HepG2 (cell line): Measurements from ENCODE around the gene TGFBI. TPM values are rescaled to one million over a fixed set of nuclear protein-coding genes. Genes with fewer than 3 reads are reported as not detected.

Source experiments
- FOSL2 ChIP-seq: sonication (generic); formaldehyde crosslinking; IDR thresholded peaks from 2 replicates; pipeline ENCODE4 v1.4.0; 2020; ENCODE audit warnings: missing genetic modification reagents
- NCOA2 ChIP-seq: sonication (generic); formaldehyde crosslinking; IDR thresholded peaks from 2 replicates; pipeline ENCODE4 v1.8.0; 2022; ENCODE audit warnings: inconsistent platforms
- SKI ChIP-seq: fragments of 450-650 bp; IDR thresholded peaks from one replicate; pipeline ENCODE4 v1.6.1; 2018; ENCODE audit warnings: mild to moderate bottlenecking; ENCODE audit not compliant: partially characterized antibody
- SSRP1 ChIP-seq: IDR thresholded peaks from 2 replicates; pipeline ENCODE4 v1.6.1; 2016; ENCODE audit warnings: control low read depth
- YEATS2 ChIP-seq: sonication (generic); formaldehyde crosslinking; IDR thresholded peaks from 2 replicates; pipeline ENCODE4 v1.4.0; 2020; ENCODE audit warnings: missing genetic modification reagents, borderline replicate concordance
- ZBTB38 ChIP-seq: sonication (generic); formaldehyde crosslinking; IDR thresholded peaks from 2 replicates; pipeline ENCODE4 v1.5.1; 2020; ENCODE audit warnings: mild to moderate bottlenecking, missing genetic modification reagents
- ZMYM2 ChIP-seq: sonication (generic); formaldehyde crosslinking; IDR thresholded peaks from 2 replicates; pipeline ENCODE4 v1.8.0; 2022; ENCODE audit warnings: mild to moderate bottlenecking, missing genetic modification reagents
- ZNF251 ChIP-seq: sonication (generic); formaldehyde crosslinking; IDR thresholded peaks from 2 replicates; pipeline ENCODE4 v1.9.0; 2021; ENCODE audit warnings: mild to moderate bottlenecking, missing genetic modification reagents
- ZNF331 ChIP-seq: sonication (generic); formaldehyde crosslinking; IDR thresholded peaks from 2 replicates; pipeline ENCODE4 v1.4.0; 2020; ENCODE audit warnings: missing genetic modification reagents
- ZNF44 ChIP-seq: sonication (generic); formaldehyde crosslinking; IDR thresholded peaks from 2 replicates; pipeline ENCODE4 v1.5.1; 2020; ENCODE audit warnings: mild to moderate bottlenecking, missing genetic modification reagents
- ZNF775 ChIP-seq: sonication (generic); formaldehyde crosslinking; IDR thresholded peaks from 2 replicates; pipeline ENCODE4 v1.4.0; 2020; ENCODE audit warnings: missing genetic modification reagents, mild to moderate bottlenecking, moderate library complexity, borderline replicate concordance
- polyA plus RNA-seq, 8 experiments: library from polyadenylated mRNA; depleted of rRNA in 3 of 8; stranded (reverse) in 7 of 8; unstranded in 1 of 8; fragments of >200 nt; fragmentation: Illumina TruSeq in 4 of 8; extraction: Trizol in 4 of 8; gene quantifications; 2 replicates each; pipeline versions ENCODE4 v1.2.1 to v1.2.3, GENCODE V29; 2011 to 2016; ENCODE audit warnings: low read depth in 4 of 8, missing spikeins in 1 of 8, mixed read lengths in 1 of 8; ENCODE audit not compliant: insufficient read depth in 1 of 8
- total RNA-seq, 5 experiments: library from RNA; depleted of rRNA; stranded (reverse); fragments of >200 nt; fragmentation: Illumina TruSeq; extraction: Trizol; gene quantifications; 2 replicates each; pipeline ENCODE4 v1.2.3, GENCODE V29; 2016; ENCODE audit warnings: low read depth in 1 of 5
- TF ChIP-seq, protein P1 (sequence below): sonication (generic); formaldehyde crosslinking; IDR thresholded peaks from 2 replicates; pipeline ENCODE4 v1.4.0; 2020; ENCODE audit warnings: mild to moderate bottlenecking, missing genetic modification reagents
- TF ChIP-seq, protein P2 (sequence below): sonication (generic); formaldehyde crosslinking; IDR thresholded peaks from 2 replicates; pipeline ENCODE4 v1.8.0; 2022; ENCODE audit warnings: low read depth, missing genetic modification reagents
- TF ChIP-seq, protein P3 (sequence below), 2 experiments: sonication (generic) in 1 of 2; formaldehyde crosslinking in 1 of 2; IDR thresholded peaks; 2 replicates each; pipeline versions ENCODE4 v1.4.0 to v1.6.1; 2018 to 2020; ENCODE audit warnings: missing genetic modification reagents in 2 of 2, borderline replicate concordance in 1 of 2, low read depth in 1 of 2, mild to moderate bottlenecking in 1 of 2, missing biosample characterization in 1 of 2
- TF ChIP-seq, protein P4 (sequence below): sonication (generic); formaldehyde crosslinking; IDR thresholded peaks from 2 replicates; pipeline ENCODE4 v1.4.0; 2020; ENCODE audit warnings: mild to moderate bottlenecking, missing genetic modification reagents

Gene TGFBI
- total and polyA plus RNA-seq, 2 of the 13 experiments (the other 11 are each of a cell fraction or from before 2014, with no cell fraction given) = 275 to 457 TPM

DNA sequence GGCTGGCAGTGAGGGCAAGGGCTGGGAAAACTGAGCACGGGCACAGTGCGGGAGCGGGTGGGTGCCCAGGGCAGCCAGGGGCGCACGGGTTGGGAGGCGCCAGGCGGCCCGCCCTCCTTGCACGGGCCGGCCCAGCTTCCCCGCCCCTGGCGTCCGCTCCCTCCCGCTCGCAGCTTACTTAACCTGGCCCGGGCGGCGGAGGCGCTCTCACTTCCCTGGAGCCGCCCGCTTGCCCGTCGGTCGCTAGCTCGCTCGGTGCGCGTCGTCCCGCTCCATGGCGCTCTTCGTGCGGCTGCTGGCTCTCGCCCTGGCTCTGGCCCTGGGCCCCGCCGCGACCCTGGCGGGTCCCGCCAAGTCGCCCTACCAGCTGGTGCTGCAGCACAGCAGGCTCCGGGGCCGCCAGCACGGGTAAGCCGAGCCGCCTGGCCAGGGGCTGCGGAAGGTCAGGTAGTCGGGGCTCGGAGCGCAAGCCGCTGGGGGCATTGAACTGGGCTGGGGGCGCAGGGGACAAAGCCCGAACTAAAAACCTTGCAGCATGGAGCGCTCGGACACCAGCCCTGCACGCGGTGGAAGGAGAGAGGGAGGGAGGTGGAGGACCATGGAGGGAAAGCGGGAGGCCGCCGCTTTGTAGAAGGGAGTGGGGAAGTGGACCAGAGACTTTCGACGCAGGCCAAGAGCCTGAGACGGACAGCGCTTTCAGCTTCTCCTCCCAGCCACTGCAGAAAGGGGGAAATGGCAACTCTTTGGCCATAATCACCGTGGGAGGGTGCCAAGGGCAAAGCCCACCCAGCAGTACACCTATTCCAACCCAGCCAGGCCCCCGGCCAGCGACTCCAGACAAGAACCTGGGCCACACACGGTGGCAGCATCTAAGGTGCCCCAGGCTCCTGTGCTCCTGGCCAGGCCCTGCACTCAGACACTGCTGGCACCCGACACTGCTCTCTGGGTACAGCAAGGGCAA, at the start of gene TGFBI (continued):
- TF ChIP-seq, protein P1, sequence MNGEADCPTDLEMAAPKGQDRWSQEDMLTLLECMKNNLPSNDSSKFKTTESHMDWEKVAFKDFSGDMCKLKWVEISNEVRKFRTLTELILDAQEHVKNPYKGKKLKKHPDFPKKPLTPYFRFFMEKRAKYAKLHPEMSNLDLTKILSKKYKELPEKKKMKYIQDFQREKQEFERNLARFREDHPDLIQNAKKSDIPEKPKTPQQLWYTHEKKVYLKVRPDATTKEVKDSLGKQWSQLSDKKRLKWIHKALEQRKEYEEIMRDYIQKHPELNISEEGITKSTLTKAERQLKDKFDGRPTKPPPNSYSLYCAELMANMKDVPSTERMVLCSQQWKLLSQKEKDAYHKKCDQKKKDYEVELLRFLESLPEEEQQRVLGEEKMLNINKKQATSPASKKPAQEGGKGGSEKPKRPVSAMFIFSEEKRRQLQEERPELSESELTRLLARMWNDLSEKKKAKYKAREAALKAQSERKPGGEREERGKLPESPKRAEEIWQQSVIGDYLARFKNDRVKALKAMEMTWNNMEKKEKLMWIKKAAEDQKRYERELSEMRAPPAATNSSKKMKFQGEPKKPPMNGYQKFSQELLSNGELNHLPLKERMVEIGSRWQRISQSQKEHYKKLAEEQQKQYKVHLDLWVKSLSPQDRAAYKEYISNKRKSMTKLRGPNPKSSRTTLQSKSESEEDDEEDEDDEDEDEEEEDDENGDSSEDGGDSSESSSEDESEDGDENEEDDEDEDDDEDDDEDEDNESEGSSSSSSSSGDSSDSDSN = peak; percentile 99
- TF ChIP-seq, protein P2, sequence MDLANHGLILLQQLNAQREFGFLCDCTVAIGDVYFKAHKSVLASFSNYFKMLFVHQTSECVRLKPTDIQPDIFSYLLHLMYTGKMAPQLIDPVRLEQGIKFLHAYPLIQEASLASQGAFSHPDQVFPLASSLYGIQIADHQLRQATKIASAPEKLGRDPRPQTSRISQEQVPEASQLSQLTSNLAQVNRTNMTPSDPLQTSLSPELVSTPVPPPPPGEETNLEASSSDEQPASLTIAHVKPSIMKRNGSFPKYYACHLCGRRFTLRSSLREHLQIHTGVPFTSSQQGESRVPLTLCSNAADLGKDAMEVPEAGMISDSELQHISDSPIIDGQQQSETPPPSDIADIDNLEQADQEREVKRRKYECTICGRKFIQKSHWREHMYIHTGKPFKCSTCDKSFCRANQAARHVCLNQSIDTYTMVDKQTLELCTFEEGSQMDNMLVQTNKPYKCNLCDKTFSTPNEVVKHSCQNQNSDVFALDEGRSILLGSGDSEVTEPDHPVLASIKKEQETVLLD (CRISPR knock-in tag) = peak; percentile 35; the same call in 1 of the 2 replicates
- TF ChIP-seq ZBTB38 (CRISPR knock-in tag) (peak; percentile 62; the same call in 1 of the 2 replicates), ZNF331 (CRISPR knock-in tag) (peak; percentile 43; the same call in 1 of the 2 replicates), ZNF251 (CRISPR knock-in tag) (0 out of 2 replicates have a peak, but pooled peaks have one; percentile 64), ZNF44 (CRISPR knock-in tag) (no peak), ZMYM2 (peak; percentile 77; the same call in 1 of the 2 replicates), FOSL2 (CRISPR knock-in tag) (peak; percentile 39; the same call in 1 of the 2 replicates), ZNF775 (CRISPR knock-in tag) (no peak), YEATS2 (CRISPR knock-in tag) (peak; percentile 60; the same call in 1 of the 2 replicates), SSRP1 (no peak), SKI (peak; percentile 49), NCOA2 (CRISPR knock-in tag) (0 out of 2 replicates have a peak, but pooled peaks have one; percentile 20)
- TF ChIP-seq, protein P3, sequence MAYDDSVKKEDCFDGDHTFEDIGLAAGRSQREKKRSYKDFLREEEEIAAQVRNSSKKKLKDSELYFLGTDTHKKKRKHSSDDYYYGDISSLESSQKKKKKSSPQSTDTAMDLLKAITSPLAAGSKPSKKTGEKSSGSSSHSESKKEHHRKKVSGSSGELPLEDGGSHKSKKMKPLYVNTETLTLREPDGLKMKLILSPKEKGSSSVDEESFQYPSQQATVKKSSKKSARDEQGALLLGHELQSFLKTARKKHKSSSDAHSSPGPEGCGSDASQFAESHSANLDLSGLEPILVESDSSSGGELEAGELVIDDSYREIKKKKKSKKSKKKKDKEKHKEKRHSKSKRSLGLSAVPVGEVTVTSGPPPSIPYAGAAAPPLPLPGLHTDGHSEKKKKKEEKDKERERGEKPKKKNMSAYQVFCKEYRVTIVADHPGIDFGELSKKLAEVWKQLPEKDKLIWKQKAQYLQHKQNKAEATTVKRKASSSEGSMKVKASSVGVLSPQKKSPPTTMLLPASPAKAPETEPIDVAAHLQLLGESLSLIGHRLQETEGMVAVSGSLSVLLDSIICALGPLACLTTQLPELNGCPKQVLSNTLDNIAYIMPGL (CRISPR knock-in tag; IDR thresholded peaks at IDR 0.05; ENCODE audit: borderline replicate concordance in 1 of 2, low read depth in 1 of 2) = peak; percentile 84 to 97
- TF ChIP-seq, protein P4, sequence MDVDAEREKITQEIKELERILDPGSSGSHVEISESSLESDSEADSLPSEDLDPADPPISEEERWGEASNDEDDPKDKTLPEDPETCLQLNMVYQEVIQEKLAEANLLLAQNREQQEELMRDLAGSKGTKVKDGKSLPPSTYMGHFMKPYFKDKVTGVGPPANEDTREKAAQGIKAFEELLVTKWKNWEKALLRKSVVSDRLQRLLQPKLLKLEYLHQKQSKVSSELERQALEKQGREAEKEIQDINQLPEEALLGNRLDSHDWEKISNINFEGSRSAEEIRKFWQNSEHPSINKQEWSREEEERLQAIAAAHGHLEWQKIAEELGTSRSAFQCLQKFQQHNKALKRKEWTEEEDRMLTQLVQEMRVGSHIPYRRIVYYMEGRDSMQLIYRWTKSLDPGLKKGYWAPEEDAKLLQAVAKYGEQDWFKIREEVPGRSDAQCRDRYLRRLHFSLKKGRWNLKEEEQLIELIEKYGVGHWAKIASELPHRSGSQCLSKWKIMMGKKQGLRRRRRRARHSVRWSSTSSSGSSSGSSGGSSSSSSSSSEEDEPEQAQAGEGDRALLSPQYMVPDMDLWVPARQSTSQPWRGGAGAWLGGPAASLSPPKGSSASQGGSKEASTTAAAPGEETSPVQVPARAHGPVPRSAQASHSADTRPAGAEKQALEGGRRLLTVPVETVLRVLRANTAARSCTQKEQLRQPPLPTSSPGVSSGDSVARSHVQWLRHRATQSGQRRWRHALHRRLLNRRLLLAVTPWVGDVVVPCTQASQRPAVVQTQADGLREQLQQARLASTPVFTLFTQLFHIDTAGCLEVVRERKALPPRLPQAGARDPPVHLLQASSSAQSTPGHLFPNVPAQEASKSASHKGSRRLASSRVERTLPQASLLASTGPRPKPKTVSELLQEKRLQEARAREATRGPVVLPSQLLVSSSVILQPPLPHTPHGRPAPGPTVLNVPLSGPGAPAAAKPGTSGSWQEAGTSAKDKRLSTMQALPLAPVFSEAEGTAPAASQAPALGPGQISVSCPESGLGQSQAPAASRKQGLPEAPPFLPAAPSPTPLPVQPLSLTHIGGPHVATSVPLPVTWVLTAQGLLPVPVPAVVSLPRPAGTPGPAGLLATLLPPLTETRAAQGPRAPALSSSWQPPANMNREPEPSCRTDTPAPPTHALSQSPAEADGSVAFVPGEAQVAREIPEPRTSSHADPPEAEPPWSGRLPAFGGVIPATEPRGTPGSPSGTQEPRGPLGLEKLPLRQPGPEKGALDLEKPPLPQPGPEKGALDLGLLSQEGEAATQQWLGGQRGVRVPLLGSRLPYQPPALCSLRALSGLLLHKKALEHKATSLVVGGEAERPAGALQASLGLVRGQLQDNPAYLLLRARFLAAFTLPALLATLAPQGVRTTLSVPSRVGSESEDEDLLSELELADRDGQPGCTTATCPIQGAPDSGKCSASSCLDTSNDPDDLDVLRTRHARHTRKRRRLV (CRISPR knock-in tag) = no peak
